ENCODE measurements around the gene RNU6-9. TPM values are rescaled to one million over a fixed set of nuclear protein-coding genes. Genes with fewer than 3 reads are reported as not detected.
"Not testable (repeated sequence)": the region's sequence is repeated elsewhere in the genome, so short reads cannot be mapped to it uniquely, and the experiment has no call there.

RNU6-9 gene
- not detected for total RNA-seq

- H3K4me1 ChIP-seq = peaks cover 21% of the 10 kb centered on the region
- no peaks in the 10 kb centered on the region for H3K9me3 ChIP-seq
- no peaks in the 10 kb centered on the region for H3K27me3 ChIP-seq
- peaks cover 34% of the 10 kb centered on the region for H3K36me3 ChIP-seq
- H3K4me3 ChIP-seq = peak within 1 kb of the TSS; percentile 89
- DNase-seq (ENCODE audit: low spot score in 2 of 2) = peak; percentile 94 to 97
- peak within 1 kb of the TSS; percentile 89 for H3K27ac ChIP-seq
- 2% methylated on average over 14 of the region's 69 CpGs for WGBS
- no peak for TF ChIP-seq CTCF (IDR thresholded peaks at IDR 0.05)
- TF ChIP-seq POLR2A (IDR thresholded peaks at IDR 0.05) = peak in 1 of 2 donors; percentile 32
- peak in 2 of 3 donors; percentile 27 to 76 for TF ChIP-seq POLR2AphosphoS5 (IDR thresholded peaks at IDR 0.05)
- no peak for TF ChIP-seq EP300 (IDR thresholded peaks at IDR 0.05)
These were observed at the start of gene RNU6-9, which contains the start of gene MED16 for GRCh38 chr19:892894-893689. TSS of gene RNU6-9 (plus strand) at chr19:893484. TSS of gene MED16 (minus strand) at chr19:893187. CDS start at chr19:891131, 2,056 bp downstream.

- Histone ChIP-seq H3K4me3 (peak overlapping the region; percentile 33), H3K4me1 (peaks cover 27% of the 10 kb centered on the region), H3K36me3 (no peaks in the 10 kb centered on the region), H3K27ac (no peak overlapping the region), H3K9me3 (no peaks in the 10 kb centered on the region), H3K27me3 (peaks cover 59% of the 10 kb centered on the region)
- WGBS = no CpG with 5 or more reads among the region's 70 CpGs
- TF ChIP-seq POLR2A (IDR thresholded peaks at IDR 0.05) = no peak
- DNase-seq (ENCODE audit: low spot score in 2 of 2) = peak in 1 of 2 donors; percentile 72
These were observed 49.3 kb upstream of the RNU6-9 start for GRCh38 chr19:843836-844545.

GRCh38 chr19:844546-844971 is 48.7 kb upstream of the RNU6-9 start:
- Histone ChIP-seq H3K4me1 (peaks cover 27% of the 10 kb centered on the region), H3K36me3 (no peaks in the 10 kb centered on the region), H3K27me3 (peaks cover 56% of the 10 kb centered on the region), H3K27ac (no peak overlapping the region), H3K4me3 (no peak overlapping the region), H3K9me3 (no peaks in the 10 kb centered on the region)
- 48% methylated on average over 3 of the region's 11 CpGs for WGBS
- TF ChIP-seq POLR2AphosphoS5 (IDR thresholded peaks at IDR 0.05) = no peak
- TF ChIP-seq POLR2A (IDR thresholded peaks at IDR 0.05) = no peak
- TF ChIP-seq CTCF (IDR thresholded peaks at IDR 0.05) = no peak
- TF ChIP-seq EP300 (IDR thresholded peaks at IDR 0.05) = no peak
- DNase-seq (ENCODE audit: low spot score in 2 of 2) = no peak

- TF ChIP-seq EP300 (IDR thresholded peaks at IDR 0.05) = no peak
- peaks cover 35% of the 10 kb centered on the region for H3K4me1 ChIP-seq
- H3K36me3 ChIP-seq = no peaks in the 10 kb centered on the region
- no peak for DNase-seq (ENCODE audit: low spot score in 2 of 2)
- H3K9me3 ChIP-seq = no peaks in the 10 kb centered on the region
- WGBS = 44% methylated on average over 23 of the region's 37 CpGs
- no peak overlapping the region for H3K4me3 ChIP-seq
- peaks cover 49% of the 10 kb centered on the region for H3K27me3 ChIP-seq
- H3K27ac ChIP-seq = no peak overlapping the region
These were observed 47.4 kb upstream of the RNU6-9 start for GRCh38 chr19:845707-846521.

GRCh38 chr19:848386-848921 is 44.8 kb upstream of the RNU6-9 start:
- Histone ChIP-seq H3K4me1 (peaks cover 41% of the 10 kb centered on the region), H3K36me3 (no peaks in the 10 kb centered on the region), H3K4me3 (no peak overlapping the region), H3K27me3 (peaks cover 53% of the 10 kb centered on the region), H3K27ac (no peak overlapping the region), H3K9me3 (no peaks in the 10 kb centered on the region)
- WGBS = 40% methylated on average over 10 of the region's 12 CpGs
- TF ChIP-seq CTCF (IDR thresholded peaks at IDR 0.05) = no peak
- no peak for TF ChIP-seq POLR2AphosphoS5 (IDR thresholded peaks at IDR 0.05)
- no peak for TF ChIP-seq POLR2A (IDR thresholded peaks at IDR 0.05)
- no peak for TF ChIP-seq EP300 (IDR thresholded peaks at IDR 0.05)
- no peak for DNase-seq (ENCODE audit: low spot score in 2 of 2)

- not testable (repeated sequence) for H3K27ac ChIP-seq; H3K9me3 ChIP-seq; H3K36me3 ChIP-seq; DNase-seq (ENCODE audit: low spot score in 2 of 2); H3K4me3 ChIP-seq
- Histone ChIP-seq H3K27me3 (peaks cover 46% of the 10 kb centered on the region), H3K4me1 (peaks cover 34% of the 10 kb centered on the region)
- 78% methylated on average over 8 of the region's 8 CpGs for WGBS
These were observed 44.1 kb upstream of the RNU6-9 start for GRCh38 chr19:849195-849594.

All from suprapubic skin (tissue), 4 donors.